Thoracic aorta (tissue), 2 donors: ENCODE data around the gene CREB3L1. TPM values are rescaled to one million over a fixed set of nuclear protein-coding genes. Genes with fewer than 3 reads are reported as not detected.

ENCODE experiments used
- ATAC-seq: fragments of 150-250 bp; one replicate; pipeline ENCODE4 v1.8.0; 2017; ENCODE audit warnings: low read depth; ENCODE audit not compliant: insufficient number of reproducible peaks, low FRiP score
- DNase-seq: peaks from one replicate; pipeline ENCODE4 v3.0.0-alpha.2; 2020; ENCODE audit warnings: low spot score
- H3K27ac ChIP-seq, 2 donors: fragments of 200-600 bp; sonication (generic); 1 replicate in 1 of 2; 2 replicates in 1 of 2; pipeline ENCODE4 v1.5.1; 2016; ENCODE audit warnings: mild to moderate bottlenecking in 2 of 2, moderate library complexity in 2 of 2
- H3K27me3 ChIP-seq: fragments of 200-600 bp; sonication (generic); replicated peaks from 2 replicates; pipeline ENCODE4 v1.6.0; 2016; ENCODE audit warnings: mild to moderate bottlenecking; ENCODE audit not compliant: insufficient read depth
- H3K36me3 ChIP-seq: fragments of 200-600 bp; sonication (generic); one replicate; pipeline ENCODE4 v1.5.1; 2016
- H3K4me1 ChIP-seq, 2 donors: fragments of 200-600 bp; sonication (generic); 1 replicate in 1 of 2; 2 replicates in 1 of 2; pipeline versions ENCODE4 v1.5.1 to v1.6.0; 2016; ENCODE audit warnings: low read depth in 2 of 2, mild to moderate bottlenecking in 1 of 2; ENCODE audit not compliant: control insufficient read depth in 1 of 2
- H3K4me3 ChIP-seq: fragments of 200-600 bp; sonication (generic); 2 replicates; pipeline ENCODE4 v1.5.1; 2016; ENCODE audit warnings: mild to moderate bottlenecking
- H3K9me3 ChIP-seq: fragments of 200-600 bp; sonication (generic); 2 replicates; pipeline ENCODE4 v1.5.1; 2016
- total RNA-seq, 2 donors: library from RNA; depleted of rRNA; stranded (reverse); fragments of >200 nt; gene quantifications; one replicate each; pipeline versions ENCODE4 v1.1.0 to v1.2.3, GENCODE V29; 2016
- TF ChIP-seq, protein P1 (sequence below): fragments of 200-600 bp; sonication (generic); IDR thresholded peaks from one replicate; pipeline ENCODE4 v1.5.1; 2019; ENCODE audit warnings: antibody characterized with exemption

The CREB3L1 gene
- total RNA-seq, 2 donors from 2014 or later = 3.0 to 7.6 TPM

DNA sequence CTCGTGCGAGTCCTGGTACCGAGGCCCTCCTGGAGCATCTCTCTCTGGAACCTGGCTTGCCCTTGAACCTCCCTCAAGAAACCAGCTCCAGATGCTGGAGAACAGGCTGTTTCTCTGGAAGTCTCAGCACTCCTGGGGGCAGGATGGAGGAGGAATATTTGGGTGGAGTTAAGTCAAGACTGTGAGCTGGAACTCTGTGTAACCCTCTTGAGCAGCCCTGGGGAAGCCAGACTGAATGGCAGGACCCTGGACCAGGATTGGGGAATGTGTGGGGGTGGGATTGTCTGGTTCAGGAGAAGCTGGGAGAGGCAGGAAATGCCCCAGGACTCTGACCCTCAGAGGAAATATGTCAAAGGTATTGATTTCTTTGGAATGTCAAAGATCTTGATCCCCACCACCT is 7.7 kb downstream of the CREB3L1 start:
- Histone ChIP-seq H3K4me3 (no peak overlapping the region), H3K4me1 (no peaks in the 10 kb centered on the region), H3K9me3 (no peaks in the 10 kb centered on the region), H3K27me3 (no peaks in the 10 kb centered on the region), H3K36me3 (no peaks in the 10 kb centered on the region), H3K27ac (no peak overlapping the region)
- ATAC-seq (no peak), DNase-seq (no peak)
- TF ChIP-seq, protein P1, sequence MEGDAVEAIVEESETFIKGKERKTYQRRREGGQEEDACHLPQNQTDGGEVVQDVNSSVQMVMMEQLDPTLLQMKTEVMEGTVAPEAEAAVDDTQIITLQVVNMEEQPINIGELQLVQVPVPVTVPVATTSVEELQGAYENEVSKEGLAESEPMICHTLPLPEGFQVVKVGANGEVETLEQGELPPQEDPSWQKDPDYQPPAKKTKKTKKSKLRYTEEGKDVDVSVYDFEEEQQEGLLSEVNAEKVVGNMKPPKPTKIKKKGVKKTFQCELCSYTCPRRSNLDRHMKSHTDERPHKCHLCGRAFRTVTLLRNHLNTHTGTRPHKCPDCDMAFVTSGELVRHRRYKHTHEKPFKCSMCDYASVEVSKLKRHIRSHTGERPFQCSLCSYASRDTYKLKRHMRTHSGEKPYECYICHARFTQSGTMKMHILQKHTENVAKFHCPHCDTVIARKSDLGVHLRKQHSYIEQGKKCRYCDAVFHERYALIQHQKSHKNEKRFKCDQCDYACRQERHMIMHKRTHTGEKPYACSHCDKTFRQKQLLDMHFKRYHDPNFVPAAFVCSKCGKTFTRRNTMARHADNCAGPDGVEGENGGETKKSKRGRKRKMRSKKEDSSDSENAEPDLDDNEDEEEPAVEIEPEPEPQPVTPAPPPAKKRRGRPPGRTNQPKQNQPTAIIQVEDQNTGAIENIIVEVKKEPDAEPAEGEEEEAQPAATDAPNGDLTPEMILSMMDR = no peak

DNA sequence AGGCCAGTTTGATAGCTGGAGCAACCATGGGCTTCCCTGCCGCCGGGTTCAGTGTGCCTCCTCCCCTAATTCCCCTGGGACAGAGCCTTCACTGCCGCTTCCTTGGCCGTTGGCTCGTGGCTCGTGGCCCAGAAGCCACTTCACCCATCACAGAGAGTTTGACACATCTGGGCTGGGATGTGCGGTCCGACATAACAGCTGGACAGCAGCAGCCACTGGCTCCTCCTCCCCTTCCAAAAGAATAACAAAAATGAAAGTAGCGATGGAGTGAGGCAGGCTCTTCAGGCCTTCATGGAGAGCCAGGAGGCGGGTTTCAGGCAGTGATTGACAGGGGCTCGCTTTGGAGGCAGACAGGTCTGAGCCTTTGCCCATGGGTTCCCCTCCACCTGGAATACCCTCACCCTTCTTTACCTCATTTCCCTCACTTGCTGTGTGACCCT is 8.2 kb downstream of the CREB3L1 start:
- no peak overlapping the region for H3K27ac ChIP-seq
- no peak for DNase-seq

DNA sequence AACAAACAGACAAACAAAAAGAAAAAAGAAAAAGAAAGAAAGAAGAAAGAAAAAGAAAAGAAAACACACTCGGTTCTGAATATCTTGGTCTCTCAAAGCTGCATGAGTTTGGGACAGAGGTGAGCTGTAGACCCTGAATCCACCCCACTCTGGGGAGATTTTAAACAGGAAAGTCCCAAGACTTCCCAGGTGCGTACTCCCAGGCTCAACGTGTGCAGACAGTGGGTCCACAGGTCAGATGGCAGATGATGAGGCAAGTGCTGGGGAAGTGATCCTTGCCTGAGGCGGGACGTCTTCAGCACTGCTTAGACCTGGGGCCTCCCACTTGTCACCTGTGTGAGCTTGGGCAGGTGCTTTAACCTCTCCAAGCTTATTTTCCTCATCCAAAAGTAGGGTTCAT is 9.3 kb downstream of the CREB3L1 start:
- no peak for ATAC-seq
- Histone ChIP-seq H3K27me3 (no peaks in the 10 kb centered on the region), H3K36me3 (no peaks in the 10 kb centered on the region), H3K4me3 (no peak overlapping the region), H3K4me1 (peaks cover 0 to 10% of the 10 kb centered on the region in 2 donors), H3K27ac (no peak overlapping the region), H3K9me3 (no peaks in the 10 kb centered on the region)
- DNase-seq = no peak
- TF ChIP-seq, protein P1 = no peak

More for the DNA sequence above, 8.2 kb downstream of the CREB3L1 start:
- Histone ChIP-seq H3K9me3 (no peaks in the 10 kb centered on the region), H3K4me1 (no peaks in the 10 kb centered on the region), H3K4me3 (peak overlapping the region; percentile 35), H3K27me3 (no peaks in the 10 kb centered on the region), H3K36me3 (no peaks in the 10 kb centered on the region)
- TF ChIP-seq, protein P1 = no peak
- ATAC-seq = no peak

DNA sequence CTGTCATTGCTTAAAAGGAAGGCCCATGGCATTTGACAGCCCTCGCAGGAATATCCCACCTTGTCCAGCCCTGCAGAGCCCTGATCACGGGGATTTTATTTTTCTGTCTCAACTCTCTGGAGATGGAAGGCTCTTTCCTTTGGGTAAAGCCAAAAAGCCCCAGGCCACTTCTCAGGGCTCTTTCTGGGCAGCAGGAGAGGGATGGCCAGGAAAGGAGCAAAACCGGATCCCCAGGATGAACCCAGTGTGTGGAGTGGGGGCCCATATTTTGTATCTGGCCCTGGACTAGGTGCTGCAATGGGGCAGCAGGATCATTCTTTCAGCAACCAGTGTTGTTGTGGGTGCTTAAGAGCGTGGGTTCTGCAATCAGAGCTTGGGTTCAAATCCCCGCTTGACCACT is 11.0 kb downstream of the CREB3L1 start:
- H3K9me3 ChIP-seq = no peaks in the 10 kb centered on the region

DNA sequence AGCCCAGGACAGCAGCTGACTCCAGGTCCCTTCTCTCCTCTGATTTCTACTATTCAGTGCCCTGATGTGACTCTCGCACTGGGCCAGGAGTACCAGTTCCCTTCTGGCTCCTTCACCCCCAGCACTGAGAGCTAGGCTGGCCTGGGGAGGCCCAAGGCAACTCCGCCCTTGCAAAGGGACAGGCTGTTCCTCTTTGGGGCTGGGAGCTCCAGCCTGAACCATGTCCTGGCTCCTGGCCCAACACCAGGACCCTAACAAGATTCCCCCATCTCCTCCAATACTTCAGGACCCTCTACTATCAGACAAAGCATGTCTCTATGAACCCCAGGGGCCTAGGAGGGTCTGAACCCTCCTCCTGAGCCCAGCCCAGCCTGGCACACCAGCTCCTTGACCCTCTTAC is 12.5 kb downstream of the CREB3L1 start:
- no peak overlapping the region for H3K27ac ChIP-seq
- peaks cover 0 to 22% of the 10 kb centered on the region in 2 donors for H3K4me1 ChIP-seq
- no peaks in the 10 kb centered on the region for H3K36me3 ChIP-seq
- no peak overlapping the region for H3K4me3 ChIP-seq
- ATAC-seq (no peak), DNase-seq (no peak)
- no peaks in the 10 kb centered on the region for H3K27me3 ChIP-seq
- H3K9me3 ChIP-seq = no peaks in the 10 kb centered on the region
- TF ChIP-seq, protein P1 = no peak

More for the DNA sequence above, 11.0 kb downstream of the CREB3L1 start:
- Histone ChIP-seq H3K4me3 (no peak overlapping the region), H3K36me3 (no peaks in the 10 kb centered on the region), H3K4me1 (peaks cover 0 to 17% of the 10 kb centered on the region in 2 donors), H3K27ac (no peak overlapping the region), H3K27me3 (no peaks in the 10 kb centered on the region)
- DNase-seq (no peak), ATAC-seq (no peak)
- TF ChIP-seq, protein P1 = no peak
